Measurements from ENCODE around the gene POU2AF1. TPM values are rescaled to one million over a fixed set of nuclear protein-coding genes. Genes with fewer than 3 reads are reported as not detected.
A peak's percentile ranks its signal among the peaks of the same experiment; 100 is the strongest.

Gene POU2AF1
- total RNA-seq, 4 donors from 2014 or later: 0.87 TPM; not detected in 3

DNA sequence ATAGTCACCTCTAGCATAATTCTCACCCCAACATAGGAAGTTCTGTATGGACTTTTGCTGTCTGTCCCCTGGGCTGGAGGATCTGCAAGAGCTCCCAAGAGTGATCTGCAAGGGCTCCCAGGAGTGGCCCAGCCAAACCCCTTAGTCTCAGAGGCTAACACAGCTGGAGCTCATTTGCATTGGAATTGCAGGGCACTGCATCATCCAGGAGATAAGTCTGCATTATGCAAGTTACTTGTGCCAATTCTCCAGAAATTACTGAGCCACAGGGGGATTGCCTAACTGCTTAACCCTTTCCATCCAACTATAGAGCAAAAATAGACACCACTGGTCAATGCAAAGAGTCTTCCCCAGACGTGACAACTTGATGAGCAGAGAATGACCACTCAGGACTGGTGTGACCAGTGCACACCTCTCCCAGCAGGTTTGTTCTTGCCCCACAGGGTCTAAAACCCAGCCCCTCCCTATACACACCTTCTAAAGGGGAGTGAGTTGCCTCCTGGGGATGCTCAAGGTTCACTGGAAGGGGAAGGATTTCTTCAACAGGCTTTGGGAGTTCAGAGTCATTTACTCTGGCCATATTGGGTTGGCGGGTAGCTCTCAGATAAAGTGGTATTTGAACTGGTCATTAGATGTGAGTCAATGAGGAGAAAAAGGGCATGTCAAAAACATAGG lies 42.4 kb downstream of the POU2AF1 start:
- 80% methylated on average over 2 of the region's 2 CpGs for WGBS, 2 donors
- H3K27me3 ChIP-seq: no peaks in the 10 kb centered on the region
- DNase-seq (ENCODE audit: low spot score in 2 of 2): no peak
- peaks cover 0 to 4% (median 2%) of the 10 kb centered on the region in 4 donors for H3K9me3 ChIP-seq
- TF ChIP-seq EP300 (IDR thresholded peaks at IDR 0.05): no peak
- no peak for TF ChIP-seq CTCF (IDR thresholded peaks at IDR 0.05)
- TF ChIP-seq POLR2A (IDR thresholded peaks at IDR 0.05): no peak
- no peak overlapping the region for H3K4me3 ChIP-seq
- no peaks in the 10 kb centered on the region for H3K36me3 ChIP-seq
- H3K27ac ChIP-seq: no peak overlapping the region
- H3K4me1 ChIP-seq: peaks cover 0 to 13% (median 3%) of the 10 kb centered on the region in 4 donors

DNA sequence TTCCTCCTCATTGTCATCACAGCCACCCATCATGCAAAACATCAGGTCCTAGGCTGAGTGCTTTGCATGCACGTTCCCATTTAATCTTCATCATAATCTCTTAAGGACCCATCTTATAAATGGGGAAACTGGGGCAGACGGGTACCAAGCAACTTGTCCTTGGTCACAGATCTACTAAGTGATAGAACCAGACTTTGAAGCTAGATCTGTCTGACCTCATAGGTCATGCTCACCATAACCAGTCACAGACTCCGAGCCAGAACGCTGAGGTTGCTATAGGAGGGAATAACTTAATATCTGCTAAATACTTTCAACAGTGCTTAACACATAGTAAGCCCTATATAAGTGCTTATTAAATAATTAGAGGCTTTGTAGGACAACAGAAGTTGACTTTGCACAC lies 43.0 kb downstream of the POU2AF1 start:
- WGBS, 2 donors: 82 to 84% methylated on average over 4 of the region's 4 CpGs
- Histone ChIP-seq H3K36me3 (no peaks in the 10 kb centered on the region), H3K4me3 (no peak overlapping the region), H3K9me3 (peaks cover 0 to 4% (median 2%) of the 10 kb centered on the region in 4 donors), H3K27ac (no peak overlapping the region), H3K27me3 (no peaks in the 10 kb centered on the region), H3K4me1 (peaks cover 0 to 13% (median 3%) of the 10 kb centered on the region in 4 donors)
- TF ChIP-seq EP300 (IDR thresholded peaks at IDR 0.05) (no peak), POLR2A (IDR thresholded peaks at IDR 0.05) (no peak), CTCF (IDR thresholded peaks at IDR 0.05) (no peak)
- no peak for DNase-seq (ENCODE audit: low spot score in 2 of 2)

DNA sequence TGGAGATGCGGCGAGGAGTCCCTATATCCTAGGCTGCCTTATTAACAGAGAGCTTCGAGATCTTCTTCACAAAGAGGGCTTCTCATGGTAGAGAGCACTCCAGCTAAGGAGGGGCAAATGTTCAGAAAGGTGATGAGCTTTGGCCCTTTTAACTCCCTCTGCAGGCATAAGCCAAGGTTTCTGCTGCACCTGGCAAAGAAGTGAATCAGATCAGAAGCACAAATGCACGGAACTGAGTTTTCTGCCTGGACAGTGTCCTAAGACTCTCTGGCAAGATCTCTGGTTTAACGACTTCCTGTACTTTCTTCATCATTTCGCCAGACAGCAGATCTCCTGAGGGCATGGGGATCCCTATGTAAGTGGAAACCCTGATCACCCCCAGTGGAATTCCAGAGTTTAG lies 43.5 kb downstream of the POU2AF1 start:
- Histone ChIP-seq H3K4me3 (no peak overlapping the region), H3K27me3 (no peaks in the 10 kb centered on the region), H3K9me3 (peaks cover 0 to 4% (median 2%) of the 10 kb centered on the region in 4 donors), H3K4me1 (peaks cover 0 to 13% (median 3%) of the 10 kb centered on the region in 4 donors), H3K36me3 (no peaks in the 10 kb centered on the region), H3K27ac (peak overlapping the region in 1 of 4 donors; percentile 13)
- no peak for DNase-seq (ENCODE audit: low spot score in 2 of 2)
- 63 to 70% methylated on average over 6 of the region's 6 CpGs for WGBS, 2 donors
- no peak for TF ChIP-seq EP300 (IDR thresholded peaks at IDR 0.05)
- no peak for TF ChIP-seq POLR2A (IDR thresholded peaks at IDR 0.05)
- TF ChIP-seq CTCF (IDR thresholded peaks at IDR 0.05): no peak

DNA sequence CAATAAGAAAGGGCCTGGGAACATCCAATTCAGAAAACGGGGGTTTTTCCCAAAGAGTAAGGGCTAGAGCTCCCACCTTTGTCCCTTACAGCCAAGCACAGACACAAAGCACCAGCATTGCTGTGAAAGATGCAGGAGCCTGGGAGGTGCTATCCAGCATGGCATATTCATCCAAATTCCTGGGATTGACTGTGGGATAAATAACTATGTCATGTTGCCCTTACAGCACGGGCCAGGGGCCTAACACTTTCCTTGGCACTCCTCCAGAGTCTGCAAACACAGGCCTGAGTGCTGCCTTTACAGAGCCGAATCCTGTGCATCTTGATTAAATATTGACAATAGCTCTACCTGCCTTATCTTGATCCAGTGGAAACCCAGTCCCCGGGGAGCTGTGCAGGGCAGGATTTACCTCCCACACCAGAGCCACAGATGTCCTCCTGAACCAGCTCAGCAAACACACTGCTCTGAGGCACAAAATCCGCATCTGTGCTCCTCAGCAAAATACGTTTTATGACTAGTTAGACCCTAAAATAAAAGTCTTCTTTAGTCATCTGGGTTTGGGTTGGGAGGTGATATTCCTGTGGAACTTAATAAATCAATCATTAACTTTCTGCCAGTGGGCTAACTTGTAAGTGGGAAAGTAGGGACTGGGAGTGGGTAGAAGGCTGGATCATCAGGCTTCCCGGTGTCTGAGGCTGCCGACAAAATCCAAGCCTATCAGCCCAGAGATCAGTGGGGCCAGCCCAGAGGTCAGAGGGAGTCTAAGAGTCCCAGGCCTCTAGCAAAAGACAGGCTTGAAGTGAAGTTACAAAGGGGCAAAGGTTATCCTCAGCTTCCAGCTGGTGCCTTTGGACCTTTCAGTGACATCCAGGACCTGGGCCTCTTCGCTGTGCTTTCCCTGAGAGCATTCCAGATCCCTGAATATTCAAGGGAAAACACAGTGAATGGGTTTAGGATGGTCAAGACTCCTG lies 44.3 kb downstream of the POU2AF1 start:
- H3K27ac ChIP-seq: peak overlapping the region in 1 of 4 donors; percentile 13
- WGBS, 2 donors: 60 to 80% methylated on average over 9 of the region's 9 CpGs

More for the DNA sequence above, 44.3 kb downstream of the POU2AF1 start:
- DNase-seq (ENCODE audit: low spot score in 2 of 2): no peak
- no peaks in the 10 kb centered on the region for H3K27me3 ChIP-seq
- no peak overlapping the region for H3K4me3 ChIP-seq
- no peak for TF ChIP-seq CTCF (IDR thresholded peaks at IDR 0.05)
- no peak for TF ChIP-seq EP300 (IDR thresholded peaks at IDR 0.05)
- no peak for TF ChIP-seq POLR2A (IDR thresholded peaks at IDR 0.05)
- no peaks in the 10 kb centered on the region for H3K36me3 ChIP-seq
- H3K9me3 ChIP-seq: peaks cover 0 to 4% (median 2%) of the 10 kb centered on the region in 4 donors
- H3K4me1 ChIP-seq: peaks cover 0 to 20% (median 3%) of the 10 kb centered on the region in 4 donors

Data from tibial nerve (tissue), 4 donors.